Erythroblast (primary cell): Measurements from ENCODE around the gene RIT2.

Experiments used
- GATA1 ChIP-seq: IDR thresholded peaks from 2 replicates; pipeline ENCODE4 v1.6.1; 2011; ENCODE audit warnings: low read depth, mild to moderate bottlenecking, control low read depth, low read length, moderate library complexity
- POLR2A ChIP-seq: IDR thresholded peaks from 2 replicates; pipeline ENCODE4 v1.6.1; 2011; ENCODE audit warnings: mild to moderate bottlenecking, low read length

GRCh38 chr18:42712065-42712464 is 403.4 kb downstream of the RIT2 start:
- no peak for TF ChIP-seq POLR2A
- no peak for TF ChIP-seq GATA1
